ENCODE data around the gene TMEM53.
"Not testable (repeated sequence)": the region's sequence is repeated elsewhere in the genome, so short reads cannot be mapped to it uniquely, and the experiment has no call there.

TMEM53 gene

GRCh38 chr1:44672961-44673674, 1.2 kb downstream of the TMEM53 start:
- no peak for DNase-seq (ENCODE audit: low read depth)

GRCh38 chr1:44672254-44672955, 1.9 kb downstream of the TMEM53 start:
- no peak for DNase-seq (ENCODE audit: low read depth)

- DNase-seq (ENCODE audit: low read depth) = no peak
These were observed 3.3 kb downstream of the TMEM53 start for GRCh38 chr1:44670751-44671640.

GRCh38 chr1:44666719-44667118, 7.6 kb downstream of the TMEM53 start:
- DNase-seq (ENCODE audit: low read depth) = not testable (repeated sequence)

GRCh38 chr1:44664730-44665370, 9.4 kb downstream of the TMEM53 start:
- DNase-seq (ENCODE audit: low read depth) = no peak

- DNase-seq (ENCODE audit: low read depth) = no peak
These were observed 10.9 kb downstream of the TMEM53 start for GRCh38 chr1:44663417-44663816.

- DNase-seq (ENCODE audit: low read depth) = no peak
These were observed 11.6 kb downstream of the TMEM53 start for GRCh38 chr1:44662683-44663030.

GRCh38 chr1:44661781-44662682, 12.2 kb downstream of the TMEM53 start:
- DNase-seq (ENCODE audit: low read depth) = no peak

GRCh38 chr1:44660176-44660575, 14.1 kb downstream of the TMEM53 start:
- no peak for DNase-seq (ENCODE audit: low read depth)

- DNase-seq (ENCODE audit: low read depth) = no peak
These were observed 14.7 kb downstream of the TMEM53 start for GRCh38 chr1:44659566-44659965.

- DNase-seq (ENCODE audit: low read depth) = no peak
These were observed 18.7 kb downstream of the TMEM53 start for GRCh38 chr1:44655609-44656008.

GRCh38 chr1:44654621-44655187, 19.6 kb downstream of the TMEM53 start:
- no peak for DNase-seq (ENCODE audit: low read depth)

- no peak for DNase-seq (ENCODE audit: low read depth)
These were observed 20.9 kb downstream of the TMEM53 start for GRCh38 chr1:44653107-44653964.

- peak; percentile 73 for DNase-seq (ENCODE audit: low read depth)
These were observed 21.7 kb downstream of the TMEM53 start for GRCh38 chr1:44652445-44653106.

GRCh38 chr1:44651069-44651468, 23.2 kb downstream of the TMEM53 start:
- DNase-seq (ENCODE audit: low read depth) = no peak

GRCh38 chr1:44650159-44650831, 24.0 kb downstream of the TMEM53 start:
- no peak for DNase-seq (ENCODE audit: low read depth)

GRCh38 chr1:44649788-44650158, 24.5 kb downstream of the TMEM53 start:
- no peak for DNase-seq (ENCODE audit: low read depth)

- DNase-seq (ENCODE audit: low read depth) = no peak
These were observed 25.6 kb downstream of the TMEM53 start for GRCh38 chr1:44648529-44649250.

Measured in stimulated activated CD8-positive, alpha-beta memory T cell treated with anti-CD3 and anti-CD28 coated beads, Interleukin-7, amount 100 ng/mL, for 24 hours (primary cell).